NCI-H2029 treated with DMSO at 0.1 percent for 48 hours (cell line): ENCODE measurements around the gene XPA.

Source experiments
- DNase-seq: peaks from one replicate; lab custom pipeline; 2025; lab: John Stamatoyannopoulos, UW

Gene XPA

GRCh38 chr9:97651646-97652045 is 45.5 kb downstream of the XPA start:
- no peak for DNase-seq

- no peak for DNase-seq
Observed at GRCh38 chr9:97647996-97648395, 49.1 kb downstream of the XPA start.

GRCh38 chr9:97645720-97646119 is 51.4 kb downstream of the XPA start:
- DNase-seq: no peak

- DNase-seq: no peak
Observed at GRCh38 chr9:97640325-97640724, 56.8 kb downstream of the XPA start.

- no peak for DNase-seq
Observed at GRCh38 chr9:97638666-97639065, 58.5 kb downstream of the XPA start.

GRCh38 chr9:97636903-97637302 is 60.2 kb downstream of the XPA start:
- no peak for DNase-seq

GRCh38 chr9:97635026-97635425 is 62.1 kb downstream of the XPA start:
- DNase-seq: no peak

- no peak for DNase-seq
Observed at GRCh38 chr9:97633859-97634490, 63.2 kb downstream of the XPA start.

- DNase-seq: peak; percentile 97
Observed at GRCh38 chr9:97632985-97633858, 63.9 kb downstream of the XPA start, which contains the start of the genes NCBP1 and TSTD2. Gene NCBP1, plus strand, starts transcription at chr9:97633821. Its CDS starts 61 bp downstream, at chr9:97633882. Gene TSTD2, minus strand, starts transcription at chr9:97633368. Its CDS starts 5,806 bp downstream, at chr9:97627562.

- DNase-seq: peak; percentile 84
Observed at GRCh38 chr9:97632248-97632984, 64.7 kb downstream of the XPA start.

GRCh38 chr9:97630591-97630990 is 66.5 kb downstream of the XPA start:
- DNase-seq: no peak

- DNase-seq: no peak
Observed at GRCh38 chr9:97629156-97629555, 68.0 kb downstream of the XPA start.

- DNase-seq: no peak
Observed at GRCh38 chr9:97628668-97629067, 68.5 kb downstream of the XPA start.

GRCh38 chr9:97627624-97628023 is 69.5 kb downstream of the XPA start:
- no peak for DNase-seq

- DNase-seq: no peak
Observed at GRCh38 chr9:97625620-97626019, 71.5 kb downstream of the XPA start.
